Left colon (tissue), 2 donors: Measurements from ENCODE around the gene IFRD2. TPM values are rescaled to one million over a fixed set of nuclear protein-coding genes. Genes with fewer than 3 reads are reported as not detected.
"Not testable (repeated sequence)": the region's sequence is repeated elsewhere in the genome, so short reads cannot be mapped to it uniquely, and the experiment has no call there.

Experiments
- ATAC-seq: fragments of 200-7000 bp; cut with Tn5 transposase; one replicate; pipeline ENCODE4 v1.9.1; 2020; ENCODE audit warnings: mild to moderate bottlenecking, moderate library complexity
- DNase-seq, 2 donors: peaks; one replicate each; pipeline ENCODE4 v3.0.0-alpha.2; 2020
- intact Hi-C, 2 donors: fragments of 100-400 bp; cut with DNase I in 1 of 2; cut with micrococcal nuclease in 1 of 2; formaldehyde crosslinking; loops; one replicate each; pipeline versions ENCODE4 v1.11.2 to v1.14.0; 2022; cut with DNase I, micrococcal nuclease
- total RNA-seq, 2 donors: library from RNA; stranded (reverse); fragmentation: NEBNext Ultra II Directional; extraction: Animal tissue kit (Norgen Biotek cat#: 25700); gene quantifications; one replicate each; pipeline ENCODE4 v1.2.1, GENCODE V29; 2021
- donor health status: DM: no; HTN: no; CAD: no.
- donor health status: DM: yes; HTN: yes; CAD: no.

IFRD2 gene
- total RNA-seq, 2 donors from 2014 or later, result 48.8 to 68.6 TPM

- intact Hi-C loops, result loop anchor here (2.0 to 10.0 kb wide), 3 partner anchors 46 to 81 kb away; partner anchors contain the start of gene GNAT1 (in 2 of the 2)
- peak; percentile 43 for ATAC-seq
- DNase-seq, result peak; percentile 73 to 90
Measured at GRCh38 chr3:50272911-50273688, 19.1 kb downstream of the IFRD2 start.

- ATAC-seq, result not testable (repeated sequence)
- intact Hi-C loops, result loop anchor here (2.0 to 10.0 kb wide), 3 partner anchors 46 to 80 kb away; partner anchors contain the start of gene GNAT1 (in 2 of the 2)
Measured at GRCh38 chr3:50272538-50272910, 19.7 kb downstream of the IFRD2 start.

GRCh38 chr3:50271314-50271936 lies 20.8 kb downstream of the IFRD2 start:
- DNase-seq (no peak), ATAC-seq (peak; percentile 9)
- intact Hi-C loops, result loop anchor here (5.0 to 10.0 kb wide), 2 partner anchors 77 to 79 kb away; partner anchors contain the start of gene GNAT1 (in 2 of the 2)

More at GRCh38 chr3:50272538-50272910, 19.7 kb downstream of the IFRD2 start:
- DNase-seq, result not testable (repeated sequence)

- ATAC-seq (no peak), DNase-seq (no peak)
- intact Hi-C loops, result loop anchor here (5.0 to 10.0 kb wide), 2 partner anchors 76 to 78 kb away; partner anchors contain the start of gene GNAT1 (in 2 of the 2)
Measured at GRCh38 chr3:50270422-50271224, 21.6 kb downstream of the IFRD2 start.

- DNase-seq (no peak), ATAC-seq (no peak)
- intact Hi-C loops, result loop anchor here (5.0 to 10.0 kb wide), 2 partner anchors 75 to 78 kb away; partner anchors contain the start of gene GNAT1 (in 2 of the 2)
Measured at GRCh38 chr3:50269977-50270413, 22.2 kb downstream of the IFRD2 start.

GRCh38 chr3:50269460-50269859 lies 22.8 kb downstream of the IFRD2 start:
- DNase-seq (no peak), ATAC-seq (no peak)
- intact Hi-C loops, result no loop called here

- DNase-seq (peak; percentile 87 to 91), ATAC-seq (peak; percentile 72)
- intact Hi-C loops, result no loop called here
Measured at GRCh38 chr3:50268703-50269451, 23.4 kb downstream of the IFRD2 start, which contains the start of gene SEMA3B. SEMA3B (plus strand) TSS chr3:50269147; CDS start chr3:50269241, 94 bp downstream.

- no peak for ATAC-seq
- intact Hi-C loops, result no loop called here
- no peak for DNase-seq
Measured at GRCh38 chr3:50268276-50268675, 24.0 kb downstream of the IFRD2 start.

- intact Hi-C loops, result no loop called here
- DNase-seq, result peak; percentile 75 to 84
- ATAC-seq, result peak; percentile 55
Measured at GRCh38 chr3:50267280-50267913, 24.8 kb downstream of the IFRD2 start.

- DNase-seq, result no peak
- intact Hi-C loops, result no loop called here
- ATAC-seq, result no peak
Measured at GRCh38 chr3:50266836-50267235, 25.4 kb downstream of the IFRD2 start.

- DNase-seq, result no peak
- no peak for ATAC-seq
- intact Hi-C loops, result no loop called here
Measured at GRCh38 chr3:50266017-50266416, 26.2 kb downstream of the IFRD2 start.

- DNase-seq (no peak), ATAC-seq (no peak)
- intact Hi-C loops, result no loop called here
Measured at GRCh38 chr3:50265571-50265970, 26.7 kb downstream of the IFRD2 start.

GRCh38 chr3:50264964-50265485 lies 27.2 kb downstream of the IFRD2 start:
- ATAC-seq, result no peak
- intact Hi-C loops, result no loop called here
- no peak for DNase-seq

GRCh38 chr3:50264383-50264963 lies 27.8 kb downstream of the IFRD2 start:
- ATAC-seq (no peak), DNase-seq (peak; percentile 58 to 69)
- intact Hi-C loops, result no loop called here

- intact Hi-C loops, result no loop called here
- ATAC-seq (no peak), DNase-seq (no peak)
Measured at GRCh38 chr3:50263478-50264382, 28.5 kb downstream of the IFRD2 start.

- intact Hi-C loops, result no loop called here
- DNase-seq (no peak), ATAC-seq (no peak)
Measured at GRCh38 chr3:50262778-50263177, 29.5 kb downstream of the IFRD2 start.
